Gastrocnemius medialis (tissue), 4 donors: ENCODE data around the gene SERPINB13. TPM values are rescaled to one million over a fixed set of nuclear protein-coding genes. Genes with fewer than 3 reads are reported as not detected.

Experiments used
- ATAC-seq, 2 donors: fragments of 150-250 bp; one replicate each; pipeline ENCODE4 v1.9.1; 2016
- DNase-seq, 2 donors: peaks; one replicate each; pipeline ENCODE4 v3.0.0-alpha.2; 2019
- H3K27ac ChIP-seq, 4 donors: fragments of 200-600 bp; sonication (generic); 1 replicate in 1 of 4; 2 replicates in 3 of 4; pipeline ENCODE4 v1.5.1; 2016 to 2018; ENCODE audit warnings: mild to moderate bottlenecking in 2 of 4, moderate library complexity in 1 of 4
- H3K27me3 ChIP-seq, 3 donors: fragments of 200-600 bp; sonication (generic) in 2 of 3; 1 replicate in 1 of 3; 2 replicates in 2 of 3; pipeline versions ENCODE4 v1.5.1 to v1.6.0; 2016 to 2019; ENCODE audit warnings: mild to moderate bottlenecking in 1 of 3, moderate library complexity in 1 of 3
- H3K36me3 ChIP-seq, 2 donors: fragments of 200-600 bp; sonication (generic) in 1 of 2; one replicate each; pipeline ENCODE4 v1.5.1; 2017 to 2018
- H3K4me1 ChIP-seq, 2 donors: fragments of 200-600 bp; sonication (generic) in 1 of 2; one replicate each; pipeline ENCODE4 v1.5.1; 2016 to 2017; ENCODE audit warnings: mild to moderate bottlenecking in 2 of 2
- H3K4me3 ChIP-seq, 4 donors: fragments of 200-600 bp; sonication (generic) in 3 of 4; 1 replicate in 1 of 4; 2 replicates in 3 of 4; pipeline ENCODE4 v1.5.1; 2016 to 2019; ENCODE audit warnings: mild to moderate bottlenecking in 2 of 4
- H3K9me3 ChIP-seq, 3 donors: fragments of 200-600 bp; sonication (generic) in 2 of 3; 1 replicate in 1 of 3; 2 replicates in 2 of 3; pipeline ENCODE4 v1.5.1; 2016 to 2019
- POLR2A ChIP-seq, 2 donors: fragments of 450-650 bp; IDR thresholded peaks; one replicate each; pipeline ENCODE4 v1.6.1; 2017; ENCODE audit warnings: antibody characterized with exemption in 2 of 2, mild to moderate bottlenecking in 2 of 2, moderate library complexity in 2 of 2
- in situ Hi-C, 4 donors: fragments of 200-750 bp; cut with MboI; loops; one replicate each; pipeline versions ENCODE4 v1.15.0 to v1.8.0; 2017; ENCODE audit warnings: low sequenced_read_pairs in 4 of 4
- intact Hi-C: fragments of 100-400 bp; cut with DNase I; formaldehyde crosslinking; loops from one replicate; pipeline ENCODE4 v1.15.1; 2023; ENCODE audit warnings: low total_unique reads
- total RNA-seq, 4 donors: library from RNA; depleted of rRNA; stranded (reverse); fragments of >200 nt; gene quantifications; one replicate each; pipeline versions ENCODE4 v1.1.0 to v1.2.3, GENCODE V29; 2016
- TF ChIP-seq, protein P1 (sequence below), 5 experiments: fragments of 450-650 bp in 3 of 5; fragments of 200-600 bp in 2 of 5; sonication (generic) in 2 of 5; IDR thresholded peaks in 4 of 5; conservative IDR thresholded peaks in 1 of 5; 1 replicate in 4 of 5; 2 replicates in 1 of 5; pipeline ENCODE4 v1.5.1; 2016 to 2019; ENCODE audit warnings: antibody characterized with exemption in 5 of 5, mild to moderate bottlenecking in 3 of 5, moderate library complexity in 3 of 5

Gene SERPINB13
- total RNA-seq: not detected

GRCh38 chr18:63586966-63587365 lies at the start of gene SERPINB13:
SERPINB13 (plus strand) TSS chr18:63587343; CDS start chr18:63588668, 1,325 bp downstream.
- TF ChIP-seq, protein P1, sequence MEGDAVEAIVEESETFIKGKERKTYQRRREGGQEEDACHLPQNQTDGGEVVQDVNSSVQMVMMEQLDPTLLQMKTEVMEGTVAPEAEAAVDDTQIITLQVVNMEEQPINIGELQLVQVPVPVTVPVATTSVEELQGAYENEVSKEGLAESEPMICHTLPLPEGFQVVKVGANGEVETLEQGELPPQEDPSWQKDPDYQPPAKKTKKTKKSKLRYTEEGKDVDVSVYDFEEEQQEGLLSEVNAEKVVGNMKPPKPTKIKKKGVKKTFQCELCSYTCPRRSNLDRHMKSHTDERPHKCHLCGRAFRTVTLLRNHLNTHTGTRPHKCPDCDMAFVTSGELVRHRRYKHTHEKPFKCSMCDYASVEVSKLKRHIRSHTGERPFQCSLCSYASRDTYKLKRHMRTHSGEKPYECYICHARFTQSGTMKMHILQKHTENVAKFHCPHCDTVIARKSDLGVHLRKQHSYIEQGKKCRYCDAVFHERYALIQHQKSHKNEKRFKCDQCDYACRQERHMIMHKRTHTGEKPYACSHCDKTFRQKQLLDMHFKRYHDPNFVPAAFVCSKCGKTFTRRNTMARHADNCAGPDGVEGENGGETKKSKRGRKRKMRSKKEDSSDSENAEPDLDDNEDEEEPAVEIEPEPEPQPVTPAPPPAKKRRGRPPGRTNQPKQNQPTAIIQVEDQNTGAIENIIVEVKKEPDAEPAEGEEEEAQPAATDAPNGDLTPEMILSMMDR (IDR thresholded peaks at IDR 0.05 in 4 of 5, conservative IDR thresholded peaks at IDR 0.05 in 1 of 5): no peak
- TF ChIP-seq POLR2A (IDR thresholded peaks at IDR 0.05): no peak
- H3K4me1 ChIP-seq: no peaks in the 10 kb centered on the region
- in situ Hi-C loops: no loop called here
- H3K36me3 ChIP-seq: no peaks in the 10 kb centered on the region
- no peak for ATAC-seq
- no peak within 1 kb of the TSS for H3K4me3 ChIP-seq
- DNase-seq: no peak
- H3K9me3 ChIP-seq: no peaks in the 10 kb centered on the region
- H3K27me3 ChIP-seq: no peaks in the 10 kb centered on the region
- H3K27ac ChIP-seq: no peak within 1 kb of the TSS
- intact Hi-C loops: no loop called here

GRCh38 chr18:63539904-63540510 lies 47.1 kb upstream of the SERPINB13 start:
- intact Hi-C loops: no loop called here
- in situ Hi-C loops: no loop called here
- Histone ChIP-seq H3K4me1 (no peaks in the 10 kb centered on the region), H3K4me3 (no peak overlapping the region), H3K27me3 (no peaks in the 10 kb centered on the region), H3K9me3 (no peaks in the 10 kb centered on the region), H3K36me3 (no peaks in the 10 kb centered on the region), H3K27ac (no peak overlapping the region)
- TF ChIP-seq, protein P1 (IDR thresholded peaks at IDR 0.05 in 4 of 5, conservative IDR thresholded peaks at IDR 0.05 in 1 of 5): no peak
- no peak for TF ChIP-seq POLR2A (IDR thresholded peaks at IDR 0.05)
- no peak for DNase-seq
- ATAC-seq: no peak

DNA sequence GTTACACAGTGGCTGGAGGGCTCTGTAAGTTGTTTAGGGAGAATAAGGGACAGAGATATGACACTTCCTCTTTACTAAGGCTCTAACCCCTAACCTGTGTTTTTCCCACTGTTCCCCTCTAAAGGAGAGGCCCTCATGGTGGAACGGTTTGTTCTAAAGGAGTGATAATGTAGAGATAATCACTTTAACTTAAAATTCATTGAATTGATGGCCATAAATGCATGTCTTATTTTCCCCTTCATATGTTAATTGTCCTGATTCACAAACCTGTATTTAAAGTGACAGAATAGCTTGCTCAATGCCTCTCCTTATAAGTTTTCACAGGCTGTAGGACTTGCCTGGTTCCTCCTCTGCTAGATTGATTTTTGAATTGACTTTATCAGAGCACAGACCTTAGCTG lies 45.1 kb upstream of the SERPINB13 start, which contains the start of gene SERPINB12:
Gene SERPINB12, plus strand, starts transcription at position 301 of the 400 bp plus-strand sequence. CDS start 13,791 bp downstream, outside the sequence.
- ATAC-seq (no peak), DNase-seq (no peak)
- no peaks in the 10 kb centered on the region for H3K27me3 ChIP-seq
- H3K9me3 ChIP-seq: no peaks in the 10 kb centered on the region
- intact Hi-C loops (no loop called here), in situ Hi-C loops (no loop called here)
- TF ChIP-seq, protein P1 (IDR thresholded peaks at IDR 0.05 in 4 of 5, conservative IDR thresholded peaks at IDR 0.05 in 1 of 5): no peak
- TF ChIP-seq POLR2A (IDR thresholded peaks at IDR 0.05): no peak
- no peaks in the 10 kb centered on the region for H3K36me3 ChIP-seq
- H3K4me1 ChIP-seq: no peaks in the 10 kb centered on the region
- H3K4me3 ChIP-seq: no peak within 1 kb of the TSS
- H3K27ac ChIP-seq: no peak within 1 kb of the TSS

DNA sequence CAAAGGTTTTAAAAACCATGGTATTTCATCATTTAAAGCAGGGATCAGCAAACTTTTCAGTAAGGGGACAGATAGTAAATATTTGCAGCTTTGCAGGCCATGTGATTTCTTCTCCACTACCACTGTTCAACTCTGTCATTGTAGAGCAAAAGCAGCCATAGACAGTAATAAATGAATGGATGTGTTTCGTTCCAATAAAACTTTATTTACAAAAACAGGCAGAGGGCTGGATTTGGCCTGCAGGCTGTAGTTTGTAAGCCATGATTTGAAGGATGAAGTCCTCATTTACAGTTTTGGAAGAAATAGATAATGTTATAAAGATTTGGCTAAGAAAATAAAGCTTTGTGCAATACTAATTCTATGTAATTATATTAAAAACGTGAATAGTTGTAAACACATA lies 43.1 kb upstream of the SERPINB13 start:
- no peak overlapping the region for H3K4me3 ChIP-seq
- no peak overlapping the region for H3K27ac ChIP-seq
- intact Hi-C loops (no loop called here), in situ Hi-C loops (no loop called here)
- no peaks in the 10 kb centered on the region for H3K27me3 ChIP-seq
- no peaks in the 10 kb centered on the region for H3K4me1 ChIP-seq
- DNase-seq: no peak
- no peaks in the 10 kb centered on the region for H3K9me3 ChIP-seq
- no peak for ATAC-seq
- no peaks in the 10 kb centered on the region for H3K36me3 ChIP-seq
- TF ChIP-seq POLR2A (IDR thresholded peaks at IDR 0.05): no peak
- TF ChIP-seq, protein P1 (IDR thresholded peaks at IDR 0.05 in 4 of 5, conservative IDR thresholded peaks at IDR 0.05 in 1 of 5): no peak

DNA sequence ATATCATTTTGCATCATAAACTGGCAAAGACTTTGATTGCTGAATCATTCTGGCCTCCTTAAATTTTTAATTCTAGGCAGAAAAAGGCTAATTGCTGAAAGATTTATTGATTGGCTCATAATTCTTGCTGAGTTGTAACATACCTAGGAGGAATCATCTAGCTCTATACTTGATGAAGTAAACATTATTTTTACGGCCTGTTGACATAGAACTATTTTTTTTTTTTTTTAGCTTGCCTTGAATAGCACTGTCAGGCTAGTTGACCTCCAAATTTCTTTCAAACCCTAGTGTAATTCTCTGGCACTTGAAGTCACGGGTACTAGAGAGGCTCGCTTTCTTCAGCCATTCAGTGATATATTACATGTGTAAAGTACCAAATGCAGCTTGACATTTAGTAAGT lies 42.1 kb upstream of the SERPINB13 start:
- no peak for ATAC-seq
- intact Hi-C loops: no loop called here
- in situ Hi-C loops: no loop called here

More for the DNA sequence above, 42.1 kb upstream of the SERPINB13 start:
- TF ChIP-seq, protein P1 (IDR thresholded peaks at IDR 0.05 in 4 of 5, conservative IDR thresholded peaks at IDR 0.05 in 1 of 5): no peak
- no peak for TF ChIP-seq POLR2A (IDR thresholded peaks at IDR 0.05)
- Histone ChIP-seq H3K4me1 (no peaks in the 10 kb centered on the region), H3K4me3 (no peak overlapping the region), H3K36me3 (no peaks in the 10 kb centered on the region), H3K27me3 (no peaks in the 10 kb centered on the region), H3K27ac (no peak overlapping the region), H3K9me3 (no peaks in the 10 kb centered on the region)
- DNase-seq: no peak
